Gastroesophageal sphincter (tissue), 4 donors: Measurements from ENCODE around the gene ATXN3L. TPM values are rescaled to one million over a fixed set of nuclear protein-coding genes. Genes with fewer than 3 reads are reported as not detected.

Source experiments
- ATAC-seq: fragments of 150-250 bp; one replicate; pipeline ENCODE4 v1.9.1; 2016; ENCODE audit warnings: mild to moderate bottlenecking, moderate library complexity
- H3K27ac ChIP-seq, 4 donors: fragments of 200-600 bp; sonication (generic) in 3 of 4; 1 replicate in 3 of 4; 2 replicates in 1 of 4; pipeline ENCODE4 v1.5.1; 2016 to 2019
- H3K27me3 ChIP-seq: fragments of 200-600 bp; sonication (generic); one replicate; pipeline ENCODE4 v1.5.1; 2019
- H3K36me3 ChIP-seq, 2 donors: fragments of 200-600 bp; sonication (generic); one replicate each; pipeline ENCODE4 v1.5.1; 2019; ENCODE audit warnings: control low read depth in 1 of 2
- H3K4me1 ChIP-seq, 3 donors: fragments of 200-600 bp; sonication (generic); 1 replicate in 2 of 3; 2 replicates in 1 of 3; pipeline ENCODE4 v1.5.1; 2016 to 2019; ENCODE audit warnings: control low read depth in 2 of 3
- H3K4me3 ChIP-seq, 2 donors: fragments of 200-600 bp; sonication (generic); one replicate each; pipeline ENCODE4 v1.5.1; 2019; ENCODE audit warnings: mild to moderate bottlenecking in 1 of 2, moderate library complexity in 1 of 2
- H3K9me3 ChIP-seq, 3 donors: fragments of 200-600 bp; sonication (generic); one replicate each; pipeline ENCODE4 v1.5.1; 2017 to 2019; ENCODE audit warnings: control low read depth in 2 of 3
- CTCF ChIP-seq, 4 experiments: fragments of 200-600 bp in 2 of 4; fragments of 450-650 bp in 2 of 4; sonication (generic) in 1 of 4; IDR thresholded peaks; one replicate each; pipeline ENCODE4 v1.5.1; 2017 to 2019; ENCODE audit warnings: antibody characterized with exemption in 4 of 4, mild to moderate bottlenecking in 2 of 4, moderate library complexity in 2 of 4
- EP300 ChIP-seq: sonication (generic); formaldehyde crosslinking; IDR thresholded peaks from one replicate; pipeline ENCODE4 v1.6.1; 2017; ENCODE audit warnings: antibody characterized with exemption, mild to moderate bottlenecking
- POLR2A ChIP-seq, 2 donors: fragments of 450-650 bp; IDR thresholded peaks; one replicate each; pipeline ENCODE4 v1.6.1; 2017; ENCODE audit warnings: antibody characterized with exemption in 2 of 2, mild to moderate bottlenecking in 2 of 2, moderate library complexity in 1 of 2
- POLR2AphosphoS5 ChIP-seq: sonication (generic); formaldehyde crosslinking; IDR thresholded peaks from one replicate; pipeline ENCODE4 v1.6.1; 2017; ENCODE audit warnings: antibody characterized with exemption
- WGBS, 2 donors: methylation state at CpG; one replicate each; pipeline ENCODE4 v1.1.5; 2018; ENCODE audit warnings: low coverage in 1 of 2; 5-methylcytosine and 5-hydroxymethylcytosine counted together
- total RNA-seq, 4 donors: library from RNA; depleted of rRNA; stranded (reverse); fragments of >200 nt; gene quantifications; one replicate each; pipeline ENCODE4 v1.1.0, GENCODE V29; 2016

Gene ATXN3L
- total RNA-seq, 4 donors from 2014 or later, result not detected

- Histone ChIP-seq H3K36me3 (no peaks in the 10 kb centered on the region), H3K27me3 (no peaks in the 10 kb centered on the region), H3K4me1 (no peaks in the 10 kb centered on the region), H3K9me3 (no peaks in the 10 kb centered on the region), H3K27ac (no peak overlapping the region), H3K4me3 (no peak overlapping the region)
- 50 to 57% methylated on average over 4 of the region's 4 CpGs for WGBS, 2 donors
- no peak for TF ChIP-seq EP300
- TF ChIP-seq CTCF (IDR thresholded peaks at IDR 0.05), result no peak
- no peak for TF ChIP-seq POLR2AphosphoS5
- no peak for TF ChIP-seq POLR2A (IDR thresholded peaks at IDR 0.05)
- no peak for ATAC-seq
These were observed 44.5 kb upstream of the ATXN3L start for GRCh38 chrX:13364230-13364857.

GRCh38 chrX:13360146-13360545, 40.3 kb upstream of the ATXN3L start:
- Histone ChIP-seq H3K27ac (no peak overlapping the region), H3K36me3 (no peaks in the 10 kb centered on the region), H3K9me3 (no peaks in the 10 kb centered on the region), H3K4me1 (no peaks in the 10 kb centered on the region), H3K27me3 (no peaks in the 10 kb centered on the region), H3K4me3 (no peak overlapping the region)
- no peak for ATAC-seq
- no CpG with 5 or more reads among the region's 1 CpG for WGBS, 2 donors
- TF ChIP-seq CTCF (IDR thresholded peaks at IDR 0.05) (no peak), POLR2A (IDR thresholded peaks at IDR 0.05) (no peak), EP300 (no peak), POLR2AphosphoS5 (no peak)

GRCh38 chrX:13357925-13358324, 38.1 kb upstream of the ATXN3L start:
- Histone ChIP-seq H3K27ac (no peak overlapping the region), H3K9me3 (no peaks in the 10 kb centered on the region), H3K27me3 (no peaks in the 10 kb centered on the region), H3K36me3 (no peaks in the 10 kb centered on the region), H3K4me1 (no peaks in the 10 kb centered on the region), H3K4me3 (no peak overlapping the region)
- no CpG with 5 or more reads among the region's 1 CpG for WGBS, 2 donors
- TF ChIP-seq EP300, result no peak
- no peak for TF ChIP-seq CTCF (IDR thresholded peaks at IDR 0.05)
- TF ChIP-seq POLR2AphosphoS5, result no peak
- no peak for TF ChIP-seq POLR2A (IDR thresholded peaks at IDR 0.05)
- ATAC-seq, result no peak

GRCh38 chrX:13346646-13347045, 26.8 kb upstream of the ATXN3L start:
- WGBS, 2 donors, result 83 to 100% methylated on average over 1 to 2 of the region's 2 CpGs
- no peaks in the 10 kb centered on the region for H3K36me3 ChIP-seq
- no peaks in the 10 kb centered on the region for H3K4me1 ChIP-seq
- TF ChIP-seq CTCF (IDR thresholded peaks at IDR 0.05) (no peak), EP300 (no peak), POLR2A (IDR thresholded peaks at IDR 0.05) (no peak), POLR2AphosphoS5 (no peak)
- no peaks in the 10 kb centered on the region for H3K27me3 ChIP-seq
- no peaks in the 10 kb centered on the region for H3K9me3 ChIP-seq
- H3K4me3 ChIP-seq, result no peak overlapping the region
- ATAC-seq, result no peak
- H3K27ac ChIP-seq, result no peak overlapping the region

GRCh38 chrX:13345438-13345837, 25.6 kb upstream of the ATXN3L start:
- Histone ChIP-seq H3K4me3 (no peak overlapping the region), H3K36me3 (no peaks in the 10 kb centered on the region), H3K4me1 (no peaks in the 10 kb centered on the region), H3K27ac (no peak overlapping the region), H3K9me3 (no peaks in the 10 kb centered on the region), H3K27me3 (no peaks in the 10 kb centered on the region)
- no peak for ATAC-seq
- TF ChIP-seq POLR2A (IDR thresholded peaks at IDR 0.05) (no peak), CTCF (IDR thresholded peaks at IDR 0.05) (no peak), EP300 (no peak), POLR2AphosphoS5 (no peak)
- WGBS, 2 donors, result 60 to 100% methylated on average over 1 to 2 of the region's 2 CpGs
